Testis (tissue), 2 donors: ENCODE data around the gene ARFRP1.

Experiments
- CTCF ChIP-seq, 3 experiments: fragments of 450-650 bp in 2 of 3; fragments of 200-600 bp in 1 of 3; sonication (generic) in 1 of 3; IDR thresholded peaks; one replicate each; pipeline ENCODE4 v1.5.1; 2016 to 2019; ENCODE audit warnings: antibody characterized with exemption in 3 of 3, mild to moderate bottlenecking in 2 of 3, moderate library complexity in 1 of 3
- POLR2A ChIP-seq: fragments of 450-650 bp; IDR thresholded peaks from one replicate; pipeline ENCODE4 v1.6.1; 2017; ENCODE audit warnings: antibody characterized with exemption, mild to moderate bottlenecking, moderate library complexity

GRCh38 chr20:63700199-63701050, 7.4 kb downstream of the ARFRP1 start:
- no peak for TF ChIP-seq POLR2A
- no peak for TF ChIP-seq CTCF (IDR thresholded peaks at IDR 0.05)
